Lung (tissue), 12 donors: ENCODE results near the gene NUBP1. TPM values are rescaled to one million over a fixed set of nuclear protein-coding genes. Genes with fewer than 3 reads are reported as not detected.
A peak's percentile ranks its signal among the peaks of the same experiment; 100 is the strongest.

Source experiments
- ATAC-seq: fragments of 200-7000 bp; cut with Tn5 transposase; one replicate; pipeline ENCODE4 v1.9.1; 2020; ENCODE audit warnings: moderate number of reproducible peaks; ENCODE audit not compliant: insufficient read depth, low FRiP score
- DNase-seq, 3 donors: peaks; one replicate each; pipeline ENCODE4 v3.0.0-alpha.2; 2013 to 2017
- H3K27ac ChIP-seq, 2 donors: one replicate each; pipeline ENCODE4 v1.5.1; 2013; ENCODE audit warnings: mild to moderate bottlenecking in 2 of 2, moderate library complexity in 2 of 2, control low read depth in 1 of 2, inconsistent platforms in 1 of 2, low read depth in 1 of 2, low read length in 1 of 2
- H3K27me3 ChIP-seq, 3 donors: one replicate each; pipeline ENCODE4 v1.5.1; 2013; ENCODE audit warnings: low read length in 2 of 3; ENCODE audit not compliant: control insufficient read depth in 3 of 3, insufficient read depth in 3 of 3
- H3K36me3 ChIP-seq, 4 donors: one replicate each; pipeline ENCODE4 v1.5.1; 2013; ENCODE audit warnings: low read length in 4 of 4, mild to moderate bottlenecking in 1 of 4, moderate library complexity in 1 of 4; ENCODE audit not compliant: control insufficient read depth in 4 of 4, insufficient read depth in 4 of 4
- H3K4me1 ChIP-seq, 5 donors: one replicate each; pipeline ENCODE4 v1.5.1; 2013; ENCODE audit warnings: low read length in 5 of 5, mild to moderate bottlenecking in 2 of 5, moderate library complexity in 1 of 5; ENCODE audit not compliant: control insufficient read depth in 5 of 5, insufficient read depth in 5 of 5
- H3K4me3 ChIP-seq: one replicate; pipeline ENCODE4 v1.5.1; 2013; ENCODE audit warnings: mild to moderate bottlenecking, control low read depth, moderate library complexity
- H3K9ac ChIP-seq, 2 donors: one replicate each; pipeline ENCODE4 v1.5.1; 2013; ENCODE audit warnings: low read length in 2 of 2, control low read depth in 1 of 2; ENCODE audit not compliant: insufficient read depth in 1 of 2
- H3K9me3 ChIP-seq, 4 donors: one replicate each; pipeline ENCODE4 v1.5.1; 2013; ENCODE audit warnings: low read length in 3 of 4, mild to moderate bottlenecking in 1 of 4, moderate library complexity in 1 of 4; ENCODE audit not compliant: control insufficient read depth in 4 of 4, insufficient read depth in 3 of 4
- WGBS, 2 donors: extraction: QIAGEN DNeasy Blood & Tissue Kit; methylation state at CpG; one replicate each; pipeline ENCODE4 v1.1.7; 2013; 5-methylcytosine and 5-hydroxymethylcytosine counted together
- polyA plus RNA-seq, 2 donors: library from polyadenylated mRNA; stranded (reverse); fragments of 200-250 nt; gene quantifications; one replicate each; pipeline ENCODE4 v1.2.1, GENCODE V29; 2013
- total RNA-seq, 2 donors: library from RNA; depleted of rRNA in 1 of 2; stranded (reverse); fragments of >200 nt in 1 of 2; gene quantifications; one replicate each; pipeline ENCODE4 v1.2.1, GENCODE V29; 2014 to 2021
- TF ChIP-seq, protein P1 (sequence below): IDR thresholded peaks from 2 replicates; pipeline ENCODE4 v1.5.1; 2012; ENCODE audit warnings: mild to moderate bottlenecking; ENCODE audit errors: control extremely low read depth, extremely low read depth
- donor health status: control.
- donor health status: control.
- donor health status: Bipolar disorder and iron deficiency.
- donor health status: healthy.
- donor health status: DM: yes; HTN: yes; CAD: no.

The NUBP1 gene
- total and polyA plus RNA-seq, 4 donors, result 28.4 to 44.2 (median 41.1) TPM

DNA sequence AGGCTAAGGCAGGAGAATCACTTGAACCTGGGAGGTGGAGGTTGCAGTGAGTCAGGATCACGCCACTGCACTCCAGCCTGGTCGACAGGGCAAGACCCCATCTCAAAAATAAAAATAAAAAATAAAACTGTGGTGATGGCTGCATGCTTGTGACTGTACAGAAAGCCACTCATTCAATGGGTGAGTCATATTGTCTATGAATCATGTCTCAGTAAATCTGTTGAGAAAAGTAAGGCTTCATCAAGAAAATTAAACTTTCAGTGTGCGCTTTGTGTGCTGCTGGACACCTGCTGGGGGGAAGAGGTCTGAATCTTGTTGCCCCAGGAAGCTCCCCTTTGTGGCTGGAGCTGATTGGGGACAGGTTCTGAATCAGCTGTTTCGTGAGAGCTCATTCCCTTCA, 11.3 kb downstream of the NUBP1 start:
- Histone ChIP-seq H3K4me3 (no peak overlapping the region), H3K9ac (no peak overlapping the region), H3K27me3 (no peaks in the 10 kb centered on the region), H3K27ac (no peak overlapping the region), H3K9me3 (no peaks in the 10 kb centered on the region), H3K4me1 (peaks cover 0 to 3% (median 0%) of the 10 kb centered on the region in 5 donors), H3K36me3 (peaks cover 15 to 52% (median 38%) of the 10 kb centered on the region in 4 donors)
- DNase-seq (no peak), ATAC-seq (no peak)
- TF ChIP-seq, protein P1, sequence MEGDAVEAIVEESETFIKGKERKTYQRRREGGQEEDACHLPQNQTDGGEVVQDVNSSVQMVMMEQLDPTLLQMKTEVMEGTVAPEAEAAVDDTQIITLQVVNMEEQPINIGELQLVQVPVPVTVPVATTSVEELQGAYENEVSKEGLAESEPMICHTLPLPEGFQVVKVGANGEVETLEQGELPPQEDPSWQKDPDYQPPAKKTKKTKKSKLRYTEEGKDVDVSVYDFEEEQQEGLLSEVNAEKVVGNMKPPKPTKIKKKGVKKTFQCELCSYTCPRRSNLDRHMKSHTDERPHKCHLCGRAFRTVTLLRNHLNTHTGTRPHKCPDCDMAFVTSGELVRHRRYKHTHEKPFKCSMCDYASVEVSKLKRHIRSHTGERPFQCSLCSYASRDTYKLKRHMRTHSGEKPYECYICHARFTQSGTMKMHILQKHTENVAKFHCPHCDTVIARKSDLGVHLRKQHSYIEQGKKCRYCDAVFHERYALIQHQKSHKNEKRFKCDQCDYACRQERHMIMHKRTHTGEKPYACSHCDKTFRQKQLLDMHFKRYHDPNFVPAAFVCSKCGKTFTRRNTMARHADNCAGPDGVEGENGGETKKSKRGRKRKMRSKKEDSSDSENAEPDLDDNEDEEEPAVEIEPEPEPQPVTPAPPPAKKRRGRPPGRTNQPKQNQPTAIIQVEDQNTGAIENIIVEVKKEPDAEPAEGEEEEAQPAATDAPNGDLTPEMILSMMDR, result no peak
- 89 to 91% methylated on average over 4 of the region's 4 CpGs for WGBS, 2 donors

DNA sequence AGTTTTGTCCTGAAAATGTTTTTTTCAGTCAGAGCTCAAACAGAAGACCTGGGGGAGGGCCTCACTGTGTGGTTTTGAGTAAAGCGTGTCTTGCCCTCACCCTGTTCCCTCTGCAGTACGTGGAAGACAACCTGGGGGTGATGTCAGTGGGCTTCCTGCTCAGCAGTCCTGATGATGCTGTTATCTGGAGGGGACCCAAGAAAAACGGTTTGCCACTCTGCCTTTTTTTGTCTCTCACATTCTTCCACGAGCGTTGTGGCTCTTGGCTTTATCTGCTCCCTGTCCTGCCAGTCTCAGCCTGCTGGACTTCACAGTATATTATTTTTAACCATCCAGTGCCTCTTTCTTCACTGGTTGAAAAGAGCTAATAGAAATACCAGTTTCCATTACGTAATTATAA, 12.9 kb downstream of the NUBP1 start:
- H3K36me3 ChIP-seq, result peaks cover 20 to 53% (median 47%) of the 10 kb centered on the region in 4 donors
- WGBS, 2 donors, result 77 to 79% methylated on average over 6 of the region's 6 CpGs
- ATAC-seq, result no peak

DNA sequence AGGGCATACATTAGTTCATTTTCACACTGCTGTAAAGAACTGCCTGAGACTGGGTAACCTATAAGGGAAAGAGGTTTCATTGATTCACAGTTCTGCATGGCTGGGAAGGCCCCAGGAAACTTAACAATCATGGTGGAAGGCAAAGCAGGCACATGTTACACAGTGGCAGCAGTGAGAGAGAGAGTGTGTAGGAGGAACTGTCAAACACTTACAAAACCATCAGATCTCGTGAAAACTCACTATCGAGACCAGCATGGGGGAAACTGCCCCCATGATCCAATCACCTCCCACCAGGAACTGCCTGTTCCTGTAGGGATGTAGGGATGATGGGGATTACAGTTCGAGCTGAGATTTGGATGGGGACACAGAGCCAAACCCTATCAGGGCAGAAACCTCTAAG, 17.2 kb downstream of the NUBP1 start:
- Histone ChIP-seq H3K4me1 (peaks cover 0 to 3% (median 0%) of the 10 kb centered on the region in 5 donors), H3K36me3 (peaks cover 29 to 74% (median 57%) of the 10 kb centered on the region in 4 donors), H3K9me3 (no peaks in the 10 kb centered on the region), H3K9ac (no peak overlapping the region), H3K4me3 (no peak overlapping the region), H3K27me3 (no peaks in the 10 kb centered on the region), H3K27ac (no peak overlapping the region)
- WGBS, 2 donors, result 75 to 81% methylated on average over 3 of the region's 3 CpGs
- ATAC-seq (no peak), DNase-seq (no peak)
- TF ChIP-seq, protein P1, result no peak

More for the DNA sequence above, 12.9 kb downstream of the NUBP1 start:
- no peak for DNase-seq
- peaks cover 0 to 3% (median 0%) of the 10 kb centered on the region in 5 donors for H3K4me1 ChIP-seq
- peak overlapping the region in 1 of 2 donors; percentile 10 for H3K27ac ChIP-seq
- H3K9me3 ChIP-seq, result no peaks in the 10 kb centered on the region
- no peak overlapping the region for H3K4me3 ChIP-seq
- H3K27me3 ChIP-seq, result no peaks in the 10 kb centered on the region
- TF ChIP-seq, protein P1, result no peak
- H3K9ac ChIP-seq, result no peak overlapping the region

DNA sequence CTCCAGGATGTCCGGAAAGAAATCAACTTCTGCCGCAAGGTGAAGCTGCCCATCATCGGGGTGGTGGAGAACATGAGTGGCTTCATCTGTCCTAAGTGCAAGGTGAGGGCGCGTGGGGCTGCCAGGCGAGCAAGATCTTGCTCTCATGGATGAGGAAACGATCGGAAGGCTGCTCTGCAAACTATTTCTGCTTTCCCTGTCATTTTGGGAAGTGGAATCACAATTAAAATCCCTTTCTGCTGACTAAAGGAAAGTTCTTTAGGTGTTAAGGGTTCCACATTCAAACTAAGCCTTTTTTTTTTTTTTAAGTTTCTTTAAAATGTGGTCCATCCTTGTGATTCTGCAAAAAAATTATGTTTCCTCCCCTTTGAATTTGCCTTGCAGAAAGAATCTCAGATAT, 17.7 kb downstream of the NUBP1 start:
- H3K27ac ChIP-seq, result no peak overlapping the region
- WGBS, 2 donors, result 80 to 83% methylated on average over 8 of the region's 8 CpGs
- H3K9me3 ChIP-seq, result no peaks in the 10 kb centered on the region
- H3K4me1 ChIP-seq, result peaks cover 0 to 8% (median 0%) of the 10 kb centered on the region in 5 donors
- DNase-seq (no peak), ATAC-seq (no peak)
- H3K4me3 ChIP-seq, result no peak overlapping the region
- no peak overlapping the region for H3K9ac ChIP-seq
- TF ChIP-seq, protein P1, result no peak
- H3K27me3 ChIP-seq, result no peaks in the 10 kb centered on the region
- peaks cover 29 to 80% (median 56%) of the 10 kb centered on the region in 4 donors for H3K36me3 ChIP-seq
